MM.1S (cell line): ENCODE data around the gene SRCIN1.
"Not testable (repeated sequence)": the region's sequence is repeated elsewhere in the genome, so short reads cannot be mapped to it uniquely, and the experiment has no call there.

Experiments used
- DNase-seq: peaks from one replicate; pipeline ENCODE4 v3.0.0-alpha.2; 2015
- H2AFZ ChIP-seq: fragments of 300-600 bp; sonication (generic); 2 replicates; pipeline ENCODE4 v1.6.0; 2016; ENCODE audit warnings: antibody characterized with exemption, low read length
- H3F3A ChIP-seq: fragments of 300-600 bp; sonication (generic); 2 replicates; pipeline ENCODE4 v1.6.1; 2016; ENCODE audit warnings: mild to moderate bottlenecking, antibody characterized with exemption, low read length, moderate library complexity, mixed read lengths; ENCODE audit not compliant: insufficient read depth
- H3K27ac ChIP-seq: fragments of 300-600 bp; sonication (generic); 2 replicates; pipeline ENCODE4 v1.5.1; 2016; ENCODE audit warnings: mild to moderate bottlenecking, low read length
- H3K27me3 ChIP-seq: fragments of 300-600 bp; sonication (generic); replicated peaks from 2 replicates; pipeline ENCODE4 v1.6.0; 2016; ENCODE audit warnings: low read length; ENCODE audit not compliant: insufficient read depth
- H3K36me3 ChIP-seq: fragments of 300-600 bp; sonication (generic); replicated peaks from 2 replicates; pipeline ENCODE4 v1.6.1; 2016; ENCODE audit warnings: mild to moderate bottlenecking, low read length, mixed read lengths; ENCODE audit not compliant: insufficient read depth
- H3K4me1 ChIP-seq: fragments of 300-600 bp; sonication (generic); 2 replicates; pipeline ENCODE4 v1.6.1; 2016; ENCODE audit warnings: low read length, mixed read lengths
- H3K4me2 ChIP-seq: fragments of 300-600 bp; sonication (generic); 2 replicates; pipeline ENCODE4 v1.6.0; 2016; ENCODE audit warnings: low read depth, low read length
- H3K4me3 ChIP-seq: fragments of 300-600 bp; sonication (generic); 2 replicates; pipeline ENCODE4 v1.5.1; 2016; ENCODE audit warnings: low read length, mixed read lengths
- H3K79me2 ChIP-seq: fragments of 300-600 bp; sonication (generic); 2 replicates; pipeline ENCODE4 v1.6.1; 2016; ENCODE audit warnings: mixed run types, low read length, mixed read lengths
- H3K9ac ChIP-seq: fragments of 300-600 bp; sonication (generic); 2 replicates; pipeline ENCODE4 v1.6.1; 2016; ENCODE audit warnings: low read length, mixed read lengths
- H3K9me2 ChIP-seq: fragments of 300-600 bp; sonication (generic); replicated peaks from 2 replicates; pipeline ENCODE4 v1.6.1; 2016; ENCODE audit warnings: mild to moderate bottlenecking, low read length, mixed read lengths; ENCODE audit not compliant: insufficient read depth
- H3K9me3 ChIP-seq: fragments of 300-600 bp; sonication (generic); replicated peaks from 2 replicates; pipeline ENCODE4 v1.6.1; 2016; ENCODE audit warnings: mild to moderate bottlenecking, low read length, mixed read lengths; ENCODE audit not compliant: insufficient read depth
- H4K20me1 ChIP-seq: fragments of 300-600 bp; sonication (generic); 2 replicates; pipeline ENCODE4 v1.6.1; 2016; ENCODE audit warnings: mild to moderate bottlenecking, low read length, moderate library complexity, mixed read lengths; ENCODE audit not compliant: insufficient read depth
- EZH2 ChIP-seq: fragments of 300-600 bp; sonication (generic); optimal IDR thresholded peaks from 2 replicates; pipeline ENCODE3; 2017; ENCODE audit warnings: low read depth, mild to moderate bottlenecking, antibody characterized with exemption, low read length, mixed read lengths
- EZH2phosphoT487 ChIP-seq: fragments of 300-600 bp; sonication (generic); IDR thresholded peaks from 2 replicates; pipeline ENCODE4 v1.6.1; 2018; ENCODE audit warnings: antibody characterized with exemption, low read length
- TF ChIP-seq, protein P1 (sequence below): fragments of 300-600 bp; sonication (generic); IDR thresholded peaks from 2 replicates; pipeline ENCODE4 v1.5.1; 2016; ENCODE audit warnings: antibody characterized with exemption, low read length, mixed read lengths

SRCIN1 gene

GRCh38 chr17:38533866-38534497, 71.8 kb downstream of the SRCIN1 start:
- Histone ChIP-seq H3K9me3 (no peaks in the 10 kb centered on the region), H3K4me2 (no peak overlapping the region), H3K27ac (no peak overlapping the region), H3F3A (no peaks in the 10 kb centered on the region), H3K36me3 (no peaks in the 10 kb centered on the region), H3K9me2 (no peaks in the 10 kb centered on the region), H3K27me3 (peaks cover 25% of the 10 kb centered on the region), H2AFZ (no peak overlapping the region), H3K79me2 (no peaks in the 10 kb centered on the region), H4K20me1 (no peaks in the 10 kb centered on the region), H3K9ac (no peak overlapping the region), H3K4me1 (no peaks in the 10 kb centered on the region), H3K4me3 (no peak overlapping the region)
- TF ChIP-seq EZH2phosphoT487, result no peak
- TF ChIP-seq, protein P1, sequence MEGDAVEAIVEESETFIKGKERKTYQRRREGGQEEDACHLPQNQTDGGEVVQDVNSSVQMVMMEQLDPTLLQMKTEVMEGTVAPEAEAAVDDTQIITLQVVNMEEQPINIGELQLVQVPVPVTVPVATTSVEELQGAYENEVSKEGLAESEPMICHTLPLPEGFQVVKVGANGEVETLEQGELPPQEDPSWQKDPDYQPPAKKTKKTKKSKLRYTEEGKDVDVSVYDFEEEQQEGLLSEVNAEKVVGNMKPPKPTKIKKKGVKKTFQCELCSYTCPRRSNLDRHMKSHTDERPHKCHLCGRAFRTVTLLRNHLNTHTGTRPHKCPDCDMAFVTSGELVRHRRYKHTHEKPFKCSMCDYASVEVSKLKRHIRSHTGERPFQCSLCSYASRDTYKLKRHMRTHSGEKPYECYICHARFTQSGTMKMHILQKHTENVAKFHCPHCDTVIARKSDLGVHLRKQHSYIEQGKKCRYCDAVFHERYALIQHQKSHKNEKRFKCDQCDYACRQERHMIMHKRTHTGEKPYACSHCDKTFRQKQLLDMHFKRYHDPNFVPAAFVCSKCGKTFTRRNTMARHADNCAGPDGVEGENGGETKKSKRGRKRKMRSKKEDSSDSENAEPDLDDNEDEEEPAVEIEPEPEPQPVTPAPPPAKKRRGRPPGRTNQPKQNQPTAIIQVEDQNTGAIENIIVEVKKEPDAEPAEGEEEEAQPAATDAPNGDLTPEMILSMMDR, result no peak
- no peak for TF ChIP-seq EZH2
- no peak for DNase-seq

GRCh38 chr17:38533241-38533640, 72.5 kb downstream of the SRCIN1 start:
- H3K36me3 ChIP-seq, result no peaks in the 10 kb centered on the region
- no peaks in the 10 kb centered on the region for H4K20me1 ChIP-seq
- no peak overlapping the region for H3K4me3 ChIP-seq
- no peak overlapping the region for H3K27ac ChIP-seq
- H3K9ac ChIP-seq, result no peak overlapping the region
- H3K4me2 ChIP-seq, result no peak overlapping the region
- TF ChIP-seq, protein P1, result no peak
- TF ChIP-seq EZH2phosphoT487, result no peak
- TF ChIP-seq EZH2, result no peak
- no peaks in the 10 kb centered on the region for H3K9me2 ChIP-seq
- no peaks in the 10 kb centered on the region for H3K4me1 ChIP-seq
- no peak overlapping the region for H2AFZ ChIP-seq
- H3K27me3 ChIP-seq, result peaks cover 29% of the 10 kb centered on the region
- DNase-seq, result no peak
- H3F3A ChIP-seq, result no peaks in the 10 kb centered on the region
- H3K9me3 ChIP-seq, result no peaks in the 10 kb centered on the region
- H3K79me2 ChIP-seq, result no peaks in the 10 kb centered on the region

- H3K4me1 ChIP-seq, result no peaks in the 10 kb centered on the region
- no peaks in the 10 kb centered on the region for H3K9me2 ChIP-seq
- H3K27ac ChIP-seq, result no peak overlapping the region
- TF ChIP-seq, protein P1, result no peak
- no peak for TF ChIP-seq EZH2phosphoT487
- TF ChIP-seq EZH2, result no peak
- no peaks in the 10 kb centered on the region for H4K20me1 ChIP-seq
- no peaks in the 10 kb centered on the region for H3K79me2 ChIP-seq
- no peak overlapping the region for H2AFZ ChIP-seq
- H3K4me3 ChIP-seq, result no peak overlapping the region
- DNase-seq, result no peak
- H3K4me2 ChIP-seq, result no peak overlapping the region
- H3K9me3 ChIP-seq, result no peaks in the 10 kb centered on the region
- H3K27me3 ChIP-seq, result peaks cover 29% of the 10 kb centered on the region
- no peak overlapping the region for H3K9ac ChIP-seq
- no peaks in the 10 kb centered on the region for H3K36me3 ChIP-seq
- no peaks in the 10 kb centered on the region for H3F3A ChIP-seq
Observed at GRCh38 chr17:38532451-38532850, 73.3 kb downstream of the SRCIN1 start.

GRCh38 chr17:38531761-38532160, 74.0 kb downstream of the SRCIN1 start:
- H3K79me2 ChIP-seq, H3K4me3 ChIP-seq, H3K36me3 ChIP-seq, H3K9ac ChIP-seq, H3K9me2 ChIP-seq, H3K4me2 ChIP-seq, H2AFZ ChIP-seq, H3K4me1 ChIP-seq, H3F3A ChIP-seq, DNase-seq, H3K9me3 ChIP-seq, H3K27ac ChIP-seq, H4K20me1 ChIP-seq: not testable (repeated sequence)
- H3K27me3 ChIP-seq, result peaks cover 28% of the 10 kb centered on the region

DNA sequence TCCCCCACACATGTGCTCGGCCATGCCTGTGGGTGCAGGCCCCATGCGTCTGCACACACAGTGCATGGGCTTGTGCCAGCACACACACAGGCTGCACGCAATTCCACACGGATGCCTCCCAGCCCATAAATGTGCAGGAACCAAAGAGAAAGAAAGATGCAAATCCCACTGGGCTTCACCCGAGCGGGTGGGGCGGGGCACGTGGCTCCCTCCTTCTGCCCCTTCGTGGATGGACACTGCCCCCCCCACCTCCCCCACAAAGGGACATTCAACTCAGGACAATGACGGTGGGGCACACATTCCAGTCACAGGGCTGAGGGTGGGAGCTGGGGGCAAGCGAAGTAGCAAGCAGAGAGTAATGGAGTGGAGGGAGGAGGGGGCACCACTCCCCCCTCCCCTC, 74.9 kb downstream of the SRCIN1 start:
- H3K4me2 ChIP-seq, H2AFZ ChIP-seq, H3K4me3 ChIP-seq, H3K27ac ChIP-seq, H3K9me2 ChIP-seq, H3K9ac ChIP-seq, H3K4me1 ChIP-seq, H3K36me3 ChIP-seq, DNase-seq, H3K9me3 ChIP-seq, H3F3A ChIP-seq, H4K20me1 ChIP-seq, H3K79me2 ChIP-seq: not testable (repeated sequence)
- peaks cover 19% of the 10 kb centered on the region for H3K27me3 ChIP-seq
